Neural cell (in vitro differentiated cells): Measurements from ENCODE around the gene PSPH. TPM values are rescaled to one million over a fixed set of nuclear protein-coding genes. Genes with fewer than 3 reads are reported as not detected.
"Not testable (repeated sequence)": the region's sequence is repeated elsewhere in the genome, so short reads cannot be mapped to it uniquely, and the experiment has no call there.

Source experiments
- H2AFZ ChIP-seq: fragments of 200-600, 300-800 bp; sonication (generic), shearing (Covaris generic); 2 replicates; pipeline ENCODE4 v1.6.0; 2014; ENCODE audit warnings: low read depth, mild to moderate bottlenecking, antibody characterized with exemption, low read length, moderate library complexity
- H3F3A ChIP-seq: fragments of 200-600 bp; shearing (Covaris generic); 2 replicates; pipeline ENCODE4 v1.6.1; 2016; ENCODE audit warnings: mild to moderate bottlenecking, moderate library complexity, mixed read lengths, antibody characterized with exemption, low read length; ENCODE audit not compliant: insufficient read depth, poor library complexity, severe bottlenecking
- H3K27ac ChIP-seq: fragments of 200-600, 300-800 bp; sonication (generic), shearing (Covaris generic); 2 replicates; pipeline ENCODE4 v1.5.1; 2014; ENCODE audit warnings: mild to moderate bottlenecking, low read length, moderate library complexity
- H3K27me3 ChIP-seq: fragments of 300-800, 200-600 bp; sonication (generic), shearing (Covaris generic); 2 replicates; pipeline ENCODE4 v1.6.0; 2014; ENCODE audit warnings: mild to moderate bottlenecking, low read depth, low read length, moderate library complexity; ENCODE audit not compliant: insufficient read depth
- H3K36me3 ChIP-seq: fragments of 300-800, 200-600 bp; sonication (generic), shearing (Covaris generic); 2 replicates; pipeline ENCODE4 v1.5.1; 2014; ENCODE audit warnings: mild to moderate bottlenecking, antibody characterized with exemption, low read length, moderate library complexity; ENCODE audit not compliant: insufficient read depth
- H3K4me2 ChIP-seq: fragments of 300-800, 200-600 bp; sonication (generic), shearing (Covaris generic); 2 replicates; pipeline ENCODE4 v1.6.0; 2014; ENCODE audit warnings: mild to moderate bottlenecking, low read length
- H3K4me3 ChIP-seq: fragments of 300-800, 200-600 bp; sonication (generic), shearing (Covaris generic); 2 replicates; pipeline ENCODE4 v1.5.1; 2014; ENCODE audit warnings: mild to moderate bottlenecking, low read length, moderate library complexity
- H3K79me2 ChIP-seq: fragments of 200-600 bp; shearing (Covaris generic); replicated peaks from 2 replicates; pipeline ENCODE4 v1.6.0; 2014; ENCODE audit warnings: mild to moderate bottlenecking, low read length, moderate library complexity; ENCODE audit not compliant: insufficient read depth
- H3K9ac ChIP-seq: fragments of 300-800, 200-600 bp; sonication (generic), shearing (Covaris generic); 2 replicates; pipeline ENCODE4 v1.6.1; 2016; ENCODE audit warnings: mild to moderate bottlenecking, low read length, mixed read lengths
- H3K9me2 ChIP-seq: fragments of 200-600 bp; shearing (Covaris generic); 2 replicates; pipeline ENCODE4 v1.6.1; 2016; ENCODE audit warnings: mild to moderate bottlenecking, low read length, mixed read lengths; ENCODE audit not compliant: insufficient read depth
- H3K9me3 ChIP-seq: fragments of 200-600, 300-800 bp; sonication (generic), shearing (Covaris generic); 2 replicates; pipeline ENCODE4 v1.6.1; 2016; ENCODE audit warnings: mild to moderate bottlenecking, mixed run types, low read length, moderate library complexity, mixed read lengths
- H4K20me1 ChIP-seq: fragments of 200-600 bp; shearing (Covaris generic); 2 replicates; pipeline ENCODE4 v1.6.1; 2016; ENCODE audit warnings: mild to moderate bottlenecking, mixed run types; ENCODE audit not compliant: insufficient read depth
- EP300 ChIP-seq: fragments of 450-650 bp; conservative IDR thresholded peaks from 2 replicates; pipeline ENCODE4 v1.6.1; 2014; ENCODE audit warnings: antibody characterized with exemption, mild to moderate bottlenecking, moderate library complexity; ENCODE audit not compliant: poor library complexity, severe bottlenecking
- EZH2 ChIP-seq: fragments of 200-600, 300-800 bp; shearing (Covaris generic), sonication (generic); IDR thresholded peaks from 2 replicates; pipeline ENCODE4 v1.6.1; 2014; ENCODE audit warnings: antibody characterized with exemption, low read length, borderline replicate concordance, mild to moderate bottlenecking; ENCODE audit not compliant: insufficient read depth, poor library complexity, severe bottlenecking
- MXI1 ChIP-seq: fragments of 450-650 bp; conservative IDR thresholded peaks from 2 replicates; pipeline ENCODE4 v1.6.1; 2014; ENCODE audit warnings: antibody characterized with exemption, mild to moderate bottlenecking; ENCODE audit not compliant: poor library complexity, severe bottlenecking
- POLR2AphosphoS5 ChIP-seq: IDR thresholded peaks from 2 replicates; pipeline ENCODE4 v1.6.1; 2012
- RAD21 ChIP-seq: fragments of 450-650 bp; conservative IDR thresholded peaks from 2 replicates; pipeline ENCODE4 v1.6.1; 2014; ENCODE audit warnings: antibody characterized with exemption, mild to moderate bottlenecking, moderate library complexity
- SMC3 ChIP-seq: fragments of 450-650 bp; conservative IDR thresholded peaks from 2 replicates; pipeline ENCODE4 v1.6.1; 2014; ENCODE audit warnings: antibody characterized with exemption, mild to moderate bottlenecking, moderate library complexity; ENCODE audit not compliant: poor library complexity
- TAF1 ChIP-seq: IDR thresholded peaks from 2 replicates; pipeline ENCODE4 v1.6.1; 2012; ENCODE audit warnings: low read depth
- polyA plus RNA-seq: library from polyadenylated mRNA; depleted of rRNA; stranded (reverse); fragments of >200 nt; gene quantifications from 2 replicates; pipeline ENCODE4 v1.2.3, GENCODE V29; 2014
- TF ChIP-seq, protein P1 (sequence below): IDR thresholded peaks from 2 replicates; pipeline ENCODE4 v1.6.1; 2012; ENCODE audit warnings: borderline replicate concordance
- TF ChIP-seq, protein P2 (sequence below): fragments of 450-650 bp; IDR thresholded peaks from 2 replicates; pipeline ENCODE4 v1.5.1; 2014; ENCODE audit warnings: antibody characterized with exemption, mild to moderate bottlenecking, moderate library complexity; ENCODE audit not compliant: poor library complexity, severe bottlenecking

PSPH gene
- polyA plus RNA-seq, 1 donor from 2014 or later: 24.0 TPM

DNA sequence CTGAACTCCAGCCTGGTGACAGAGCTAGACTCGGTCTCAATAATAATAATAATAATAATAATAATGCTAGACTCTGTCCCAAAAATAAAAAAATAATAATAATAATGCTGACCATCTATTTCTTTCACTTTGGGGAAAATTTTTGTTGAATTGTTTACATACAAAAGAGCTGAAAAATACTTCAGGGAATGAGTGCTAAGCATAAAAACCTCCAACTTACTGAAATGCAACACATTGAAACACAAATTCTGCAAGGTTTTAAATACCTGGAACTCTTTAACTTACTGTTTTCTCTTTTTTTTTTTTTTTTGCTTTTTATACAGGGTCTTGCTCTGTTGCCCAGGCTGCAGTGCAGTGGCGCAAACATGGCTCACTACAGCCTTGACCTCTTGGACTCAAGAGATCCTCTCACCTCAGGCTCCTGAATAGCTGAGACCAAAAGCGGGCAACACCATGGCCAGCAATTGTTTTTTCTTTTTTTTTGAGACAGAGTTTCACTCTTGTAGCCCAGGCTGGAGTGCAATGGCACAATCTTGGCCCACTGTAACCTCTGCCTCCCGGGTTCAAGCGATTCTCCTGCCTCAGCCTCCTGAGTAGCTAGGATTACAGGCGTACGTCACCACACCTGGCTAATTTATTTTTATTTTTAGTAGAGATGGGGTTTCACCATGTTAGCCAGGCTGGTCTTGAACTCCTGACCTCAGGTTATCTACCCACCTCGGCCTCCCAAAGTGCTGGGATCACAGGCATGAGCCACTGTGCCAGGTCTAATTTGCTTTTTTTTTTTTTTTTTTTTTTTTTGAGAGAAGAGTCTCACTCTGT is 47.2 kb upstream of the PSPH start:
- not testable (repeated sequence) for H3K36me3 ChIP-seq, H3K4me3 ChIP-seq, H2AFZ ChIP-seq, H3K79me2 ChIP-seq, H3F3A ChIP-seq, H3K9me2 ChIP-seq, H3K9me3 ChIP-seq, H4K20me1 ChIP-seq, H3K27me3 ChIP-seq, H3K27ac ChIP-seq, H3K4me2 ChIP-seq, H3K9ac ChIP-seq

DNA sequence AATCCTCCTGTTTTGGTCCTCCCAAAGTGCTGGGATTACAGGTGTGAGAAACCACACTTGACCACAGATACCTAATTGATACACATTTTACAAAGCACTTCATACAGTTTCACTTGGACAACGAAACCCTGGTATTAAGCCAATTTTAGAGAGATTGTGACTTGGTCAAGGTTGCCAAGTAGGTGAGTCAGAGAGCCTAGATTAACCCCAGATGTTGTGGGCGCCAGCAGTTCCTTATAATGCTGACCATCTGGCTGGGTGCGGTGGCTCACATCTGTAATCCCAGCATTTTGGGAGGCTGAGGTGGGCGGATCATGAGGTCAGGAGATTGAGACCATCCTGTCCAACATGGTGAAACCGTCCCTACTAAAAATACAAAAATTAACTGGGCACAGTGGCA is 46.5 kb upstream of the PSPH start:
- Histone ChIP-seq H3K79me2 (no peaks in the 10 kb centered on the region), H3K36me3 (no peaks in the 10 kb centered on the region), H3K9me2 (no peaks in the 10 kb centered on the region), H3K4me3 (no peak overlapping the region), H3K27ac (no peak overlapping the region), H3F3A (no peaks in the 10 kb centered on the region), H3K9ac (no peak overlapping the region), H3K4me2 (no peak overlapping the region), H4K20me1 (no peaks in the 10 kb centered on the region), H3K27me3 (no peaks in the 10 kb centered on the region), H3K9me3 (no peaks in the 10 kb centered on the region), H2AFZ (no peak overlapping the region)
- TF ChIP-seq EZH2: no peak
- no peak for TF ChIP-seq EP300
- no peak for TF ChIP-seq SMC3
- no peak for TF ChIP-seq MXI1
- no peak for TF ChIP-seq TAF1
- TF ChIP-seq RAD21: no peak
- no peak for TF ChIP-seq POLR2AphosphoS5
- TF ChIP-seq, protein P1, sequence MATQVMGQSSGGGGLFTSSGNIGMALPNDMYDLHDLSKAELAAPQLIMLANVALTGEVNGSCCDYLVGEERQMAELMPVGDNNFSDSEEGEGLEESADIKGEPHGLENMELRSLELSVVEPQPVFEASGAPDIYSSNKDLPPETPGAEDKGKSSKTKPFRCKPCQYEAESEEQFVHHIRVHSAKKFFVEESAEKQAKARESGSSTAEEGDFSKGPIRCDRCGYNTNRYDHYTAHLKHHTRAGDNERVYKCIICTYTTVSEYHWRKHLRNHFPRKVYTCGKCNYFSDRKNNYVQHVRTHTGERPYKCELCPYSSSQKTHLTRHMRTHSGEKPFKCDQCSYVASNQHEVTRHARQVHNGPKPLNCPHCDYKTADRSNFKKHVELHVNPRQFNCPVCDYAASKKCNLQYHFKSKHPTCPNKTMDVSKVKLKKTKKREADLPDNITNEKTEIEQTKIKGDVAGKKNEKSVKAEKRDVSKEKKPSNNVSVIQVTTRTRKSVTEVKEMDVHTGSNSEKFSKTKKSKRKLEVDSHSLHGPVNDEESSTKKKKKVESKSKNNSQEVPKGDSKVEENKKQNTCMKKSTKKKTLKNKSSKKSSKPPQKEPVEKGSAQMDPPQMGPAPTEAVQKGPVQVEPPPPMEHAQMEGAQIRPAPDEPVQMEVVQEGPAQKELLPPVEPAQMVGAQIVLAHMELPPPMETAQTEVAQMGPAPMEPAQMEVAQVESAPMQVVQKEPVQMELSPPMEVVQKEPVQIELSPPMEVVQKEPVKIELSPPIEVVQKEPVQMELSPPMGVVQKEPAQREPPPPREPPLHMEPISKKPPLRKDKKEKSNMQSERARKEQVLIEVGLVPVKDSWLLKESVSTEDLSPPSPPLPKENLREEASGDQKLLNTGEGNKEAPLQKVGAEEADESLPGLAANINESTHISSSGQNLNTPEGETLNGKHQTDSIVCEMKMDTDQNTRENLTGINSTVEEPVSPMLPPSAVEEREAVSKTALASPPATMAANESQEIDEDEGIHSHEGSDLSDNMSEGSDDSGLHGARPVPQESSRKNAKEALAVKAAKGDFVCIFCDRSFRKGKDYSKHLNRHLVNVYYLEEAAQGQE: no peak
- TF ChIP-seq, protein P2, sequence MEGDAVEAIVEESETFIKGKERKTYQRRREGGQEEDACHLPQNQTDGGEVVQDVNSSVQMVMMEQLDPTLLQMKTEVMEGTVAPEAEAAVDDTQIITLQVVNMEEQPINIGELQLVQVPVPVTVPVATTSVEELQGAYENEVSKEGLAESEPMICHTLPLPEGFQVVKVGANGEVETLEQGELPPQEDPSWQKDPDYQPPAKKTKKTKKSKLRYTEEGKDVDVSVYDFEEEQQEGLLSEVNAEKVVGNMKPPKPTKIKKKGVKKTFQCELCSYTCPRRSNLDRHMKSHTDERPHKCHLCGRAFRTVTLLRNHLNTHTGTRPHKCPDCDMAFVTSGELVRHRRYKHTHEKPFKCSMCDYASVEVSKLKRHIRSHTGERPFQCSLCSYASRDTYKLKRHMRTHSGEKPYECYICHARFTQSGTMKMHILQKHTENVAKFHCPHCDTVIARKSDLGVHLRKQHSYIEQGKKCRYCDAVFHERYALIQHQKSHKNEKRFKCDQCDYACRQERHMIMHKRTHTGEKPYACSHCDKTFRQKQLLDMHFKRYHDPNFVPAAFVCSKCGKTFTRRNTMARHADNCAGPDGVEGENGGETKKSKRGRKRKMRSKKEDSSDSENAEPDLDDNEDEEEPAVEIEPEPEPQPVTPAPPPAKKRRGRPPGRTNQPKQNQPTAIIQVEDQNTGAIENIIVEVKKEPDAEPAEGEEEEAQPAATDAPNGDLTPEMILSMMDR: no peak
